ENCODE results near the gene CEP104.

CEP104 gene

GRCh38 chr1:3893190-3893589 lies 36.2 kb upstream of the CEP104 start:
- no peak for DNase-seq

GRCh38 chr1:3892748-3893147 lies 35.7 kb upstream of the CEP104 start:
- no peak for DNase-seq

- no peak for DNase-seq
Measured at GRCh38 chr1:3891329-3891865, 34.4 kb upstream of the CEP104 start.

- DNase-seq: no peak
Measured at GRCh38 chr1:3890389-3891328, 33.6 kb upstream of the CEP104 start.

GRCh38 chr1:3889936-3890335 lies 32.9 kb upstream of the CEP104 start:
- DNase-seq: no peak

- DNase-seq: no peak
Measured at GRCh38 chr1:3888301-3888700, 31.3 kb upstream of the CEP104 start.

GRCh38 chr1:3886691-3887090 lies 29.7 kb upstream of the CEP104 start:
- no peak for DNase-seq

- no peak for DNase-seq
Measured at GRCh38 chr1:3886106-3886670, 29.2 kb upstream of the CEP104 start.

GRCh38 chr1:3885611-3886010 lies 28.6 kb upstream of the CEP104 start:
- DNase-seq: no peak

- DNase-seq: no peak
Measured at GRCh38 chr1:3884966-3885365, 28.0 kb upstream of the CEP104 start.

GRCh38 chr1:3883194-3883925 lies 26.3 kb upstream of the CEP104 start:
- DNase-seq: no peak

GRCh38 chr1:3881193-3881480 lies 24.1 kb upstream of the CEP104 start:
- DNase-seq: no peak

- DNase-seq: no peak
Measured at GRCh38 chr1:3880429-3881192, 23.6 kb upstream of the CEP104 start.

- no peak for DNase-seq
Measured at GRCh38 chr1:3879787-3880428, 22.9 kb upstream of the CEP104 start.

GRCh38 chr1:3879099-3879498 lies 22.1 kb upstream of the CEP104 start:
- DNase-seq: no peak

- DNase-seq: no peak
Measured at GRCh38 chr1:3876716-3877115, 19.7 kb upstream of the CEP104 start.

GRCh38 chr1:3874736-3875135 lies 17.7 kb upstream of the CEP104 start:
- no peak for DNase-seq

GRCh38 chr1:3872546-3872945 lies 15.5 kb upstream of the CEP104 start:
- DNase-seq: no peak

- DNase-seq: no peak
Measured at GRCh38 chr1:3871451-3871805, 14.4 kb upstream of the CEP104 start.

GRCh38 chr1:3869751-3870301 lies 12.8 kb upstream of the CEP104 start:
- no peak for DNase-seq

GRCh38 chr1:3868464-3869006 lies 11.5 kb upstream of the CEP104 start:
- DNase-seq: no peak

GRCh38 chr1:3865606-3866160 lies 8.7 kb upstream of the CEP104 start:
- no peak for DNase-seq

All from NCI-H1436 (cell line).